Hematopoietic multipotent progenitor cell (in vitro differentiated cells): ENCODE data around the gene TPBGL. TPM values are rescaled to one million over a fixed set of nuclear protein-coding genes. Genes with fewer than 3 reads are reported as not detected.

ENCODE experiments used
- DNase-seq, 3 donors: peaks; one replicate each; pipeline ENCODE4 v3.0.0-alpha.2; 2011 to 2015; ENCODE audit warnings: low read depth in 2 of 3, low spot score in 2 of 3
- total RNA-seq: library from RNA; depleted of rRNA; stranded (reverse); fragments of >200 nt; gene quantifications from one replicate; pipeline ENCODE4 v1.2.3, GENCODE V29; 2012

Gene TPBGL, protein sequence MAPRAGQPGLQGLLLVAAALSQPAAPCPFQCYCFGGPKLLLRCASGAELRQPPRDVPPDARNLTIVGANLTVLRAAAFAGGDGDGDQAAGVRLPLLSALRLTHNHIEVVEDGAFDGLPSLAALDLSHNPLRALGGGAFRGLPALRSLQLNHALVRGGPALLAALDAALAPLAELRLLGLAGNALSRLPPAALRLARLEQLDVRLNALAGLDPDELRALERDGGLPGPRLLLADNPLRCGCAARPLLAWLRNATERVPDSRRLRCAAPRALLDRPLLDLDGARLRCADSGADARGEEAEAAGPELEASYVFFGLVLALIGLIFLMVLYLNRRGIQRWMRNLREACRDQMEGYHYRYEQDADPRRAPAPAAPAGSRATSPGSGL
- under 0.01 TPM for total RNA-seq

DNA sequence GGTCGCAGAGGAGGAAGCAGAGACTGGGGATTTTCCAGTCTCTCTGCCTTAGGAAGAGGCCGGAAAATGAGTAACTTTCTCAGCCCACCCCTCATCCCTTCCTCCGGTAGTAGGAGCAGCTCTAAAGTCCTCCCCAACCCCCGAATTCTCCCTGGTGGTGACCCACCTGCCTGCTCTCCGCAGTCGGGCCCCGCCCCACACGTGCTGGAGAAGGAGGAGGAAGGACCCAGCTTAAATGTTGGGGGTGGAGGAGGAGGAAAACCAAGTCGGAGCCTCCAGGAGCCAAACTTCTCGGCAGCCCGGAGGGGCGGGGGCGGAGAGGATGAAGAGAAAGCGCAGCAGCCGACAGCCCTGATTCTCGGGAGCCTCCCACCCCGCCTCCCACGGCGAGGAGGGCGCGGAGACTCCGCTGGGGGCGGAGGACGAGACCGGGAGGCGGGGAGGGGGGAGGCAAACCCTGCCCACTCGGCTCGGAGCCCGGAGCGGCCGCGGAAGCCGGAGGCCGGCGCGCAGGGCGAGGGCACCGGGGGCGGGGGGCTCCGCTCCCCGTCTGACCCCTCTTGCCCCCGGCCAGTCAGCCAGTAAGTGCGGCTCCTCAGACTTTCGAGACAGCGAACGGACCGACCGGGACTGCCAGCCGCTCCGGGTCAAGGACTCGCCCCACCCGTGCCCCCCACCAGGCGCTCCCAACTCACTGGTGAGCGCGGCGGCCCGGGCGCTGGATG, at the start of gene TPBGL:
Gene TPBGL (plus strand): TSS at position 464 of the 725 bp plus-strand sequence. CDS start 276 bp downstream, outside the sequence.
- DNase-seq, result no peak

DNA sequence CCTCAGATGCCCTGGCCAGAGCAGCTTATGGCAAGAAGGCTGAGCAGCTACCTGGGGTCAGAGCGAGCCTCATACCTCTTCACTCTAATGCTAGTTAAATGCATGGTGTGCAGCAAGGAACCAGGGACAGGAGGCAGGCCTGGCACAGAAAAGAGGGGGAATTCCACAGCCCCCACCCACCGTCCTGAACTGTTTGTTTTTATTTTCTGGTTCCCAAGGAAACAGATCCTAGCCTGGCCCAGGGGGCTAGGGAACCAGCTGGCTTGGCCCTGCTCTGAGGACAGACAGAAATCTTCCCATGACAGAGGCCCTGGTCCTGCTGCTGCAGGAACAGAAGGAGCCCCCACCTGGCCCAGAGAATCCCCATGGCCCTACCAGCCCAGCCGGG, 49.2 kb upstream of the TPBGL start:
- no peak for DNase-seq

DNA sequence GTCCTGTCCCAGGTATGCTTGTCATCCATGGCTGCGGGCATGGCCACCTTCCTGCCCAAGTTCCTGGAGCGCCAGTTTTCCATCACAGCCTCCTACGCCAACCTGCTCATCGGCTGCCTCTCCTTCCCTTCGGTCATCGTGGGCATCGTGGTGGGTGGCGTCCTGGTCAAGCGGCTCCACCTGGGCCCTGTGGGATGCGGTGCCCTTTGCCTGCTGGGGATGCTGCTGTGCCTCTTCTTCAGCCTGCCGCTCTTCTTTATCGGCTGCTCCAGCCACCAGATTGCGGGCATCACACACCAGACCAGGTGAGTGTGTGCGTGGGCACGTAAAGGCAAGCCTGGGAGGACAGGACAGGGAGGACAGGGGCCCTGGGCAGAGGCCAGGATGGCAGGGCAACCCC, 47.3 kb upstream of the TPBGL start:
- DNase-seq, result no peak

DNA sequence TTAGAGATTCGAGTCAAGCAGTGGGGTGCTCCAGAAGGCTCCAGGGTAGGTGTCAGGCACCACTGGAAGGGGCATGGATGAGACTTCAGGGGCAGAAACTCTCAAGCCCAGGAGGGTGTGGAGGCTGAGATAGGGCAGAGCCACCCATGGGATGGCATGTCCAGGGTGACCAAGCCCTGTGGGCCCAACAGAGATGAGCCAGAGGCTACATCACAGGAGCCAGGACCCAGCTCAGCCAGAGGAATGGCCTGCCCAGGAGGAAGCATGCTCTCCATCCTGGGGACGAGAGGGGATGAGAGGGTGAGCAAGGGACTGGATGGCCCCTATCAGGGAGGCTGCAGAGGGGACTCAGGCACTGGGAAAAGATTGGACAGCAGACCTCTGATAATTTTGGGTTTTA, 46.9 kb upstream of the TPBGL start:
- no peak for DNase-seq

DNA sequence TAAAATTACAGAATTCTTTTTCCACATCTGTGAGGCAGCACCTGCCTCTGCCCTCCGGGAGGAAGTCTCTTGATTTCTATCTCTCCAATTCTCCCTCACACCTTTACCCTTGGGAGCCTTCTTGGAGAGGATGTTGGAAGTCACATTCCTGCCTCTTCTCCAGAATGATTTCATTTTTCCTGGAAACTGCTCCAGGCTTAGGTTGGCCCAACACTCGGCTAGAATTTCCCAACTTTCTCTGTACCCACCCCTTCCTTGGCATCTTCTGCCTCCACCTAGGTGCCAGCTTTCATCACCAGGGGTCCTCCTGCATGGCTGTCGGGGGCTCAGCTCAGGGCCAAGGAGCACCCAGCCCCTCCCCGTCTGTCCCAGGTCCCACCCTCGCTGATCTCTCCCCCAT, 46.4 kb upstream of the TPBGL start:
- no peak for DNase-seq

DNA sequence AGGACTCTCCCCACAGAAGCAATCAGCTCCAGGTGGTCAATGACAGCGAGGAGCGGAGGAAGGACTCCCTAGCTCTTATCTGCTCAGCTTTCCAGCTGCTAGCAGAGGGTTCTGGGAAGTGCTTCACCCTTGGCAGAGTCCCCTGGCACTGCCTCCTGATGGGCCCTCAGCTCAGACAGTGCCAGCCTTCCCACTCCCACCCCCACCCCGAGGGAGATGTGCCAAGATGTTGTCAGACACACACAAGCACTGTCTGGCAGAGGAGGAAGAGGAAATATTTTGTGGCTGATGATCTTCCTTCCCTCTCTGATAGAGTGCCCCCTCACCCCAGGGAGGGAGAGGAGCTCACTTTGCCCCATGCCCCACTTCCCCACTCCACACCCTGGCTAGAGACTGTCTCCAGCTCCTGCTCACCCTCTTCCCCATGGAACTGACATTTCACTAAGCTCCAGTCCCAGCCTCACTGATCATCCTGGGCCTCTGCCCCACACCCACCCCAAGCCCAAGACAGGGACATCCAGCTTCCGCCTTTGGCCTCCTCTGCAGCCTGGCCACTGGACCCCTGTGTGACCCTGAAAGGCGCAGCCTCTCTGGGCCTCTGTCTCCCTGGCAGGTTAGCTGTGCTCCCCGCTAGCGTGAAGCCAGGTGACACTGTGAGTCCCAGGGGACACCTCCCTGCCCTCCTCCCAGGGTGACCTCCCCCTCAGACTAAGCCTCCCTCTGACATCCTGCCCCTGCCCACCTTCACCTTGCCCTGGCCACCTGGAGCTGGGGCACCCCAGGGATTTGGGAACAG, 45.2 kb upstream of the TPBGL start:
- no peak for DNase-seq

DNA sequence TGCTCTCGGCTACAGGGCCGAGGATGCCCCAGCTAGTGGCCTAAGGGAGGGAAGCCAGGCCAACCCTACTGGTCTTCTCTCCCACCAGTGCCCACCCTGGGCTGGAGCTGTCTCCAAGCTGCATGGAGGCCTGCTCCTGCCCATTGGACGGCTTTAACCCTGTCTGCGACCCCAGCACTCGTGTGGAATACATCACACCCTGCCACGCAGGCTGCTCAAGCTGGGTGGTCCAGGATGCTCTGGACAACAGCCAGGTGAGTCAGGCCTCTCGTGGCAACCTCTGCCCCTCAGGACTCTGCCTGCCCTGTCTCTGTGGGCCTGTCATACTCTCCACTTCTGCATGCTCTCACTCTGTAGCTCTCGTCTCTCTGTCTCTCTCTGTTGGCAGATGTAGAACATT, 44.1 kb upstream of the TPBGL start:
- no peak for DNase-seq

DNA sequence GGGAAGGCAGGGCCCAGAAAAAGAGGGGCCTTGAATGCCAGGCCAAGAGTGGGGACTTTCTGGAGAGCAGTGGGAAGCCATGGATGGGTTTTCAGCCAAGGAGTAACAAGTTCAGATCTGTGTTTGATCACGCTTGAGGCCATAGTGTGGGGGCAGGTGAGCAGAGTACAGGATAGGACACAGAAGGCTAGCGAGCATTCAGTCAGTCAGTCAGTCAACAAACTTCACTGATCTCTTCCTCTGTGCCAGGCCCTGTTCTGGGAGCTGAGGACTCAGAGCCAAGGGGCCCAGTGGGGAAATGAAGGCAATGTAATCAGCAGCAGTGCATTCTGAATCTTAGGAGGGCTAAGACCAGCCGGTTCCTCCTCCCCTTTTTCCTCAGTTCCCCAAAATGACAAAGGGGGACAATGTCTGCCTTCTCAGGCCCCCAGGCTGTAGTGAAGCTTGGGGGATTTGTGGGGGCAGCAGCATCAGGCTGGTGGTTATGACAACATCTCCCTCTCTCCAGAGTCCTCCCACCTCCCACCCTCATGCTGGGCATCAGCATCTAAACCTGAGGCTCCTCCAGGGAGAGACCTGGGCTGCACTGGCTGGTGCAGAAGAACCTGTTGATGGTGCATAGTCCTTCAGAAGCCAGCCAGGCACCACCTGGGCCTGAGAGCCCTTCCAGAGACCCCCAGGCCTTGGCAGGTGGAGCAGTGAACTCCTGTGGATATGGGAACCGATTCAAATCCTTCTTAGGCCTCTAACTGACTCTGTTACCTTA, 42.9 kb upstream of the TPBGL start:
- DNase-seq, result no peak

DNA sequence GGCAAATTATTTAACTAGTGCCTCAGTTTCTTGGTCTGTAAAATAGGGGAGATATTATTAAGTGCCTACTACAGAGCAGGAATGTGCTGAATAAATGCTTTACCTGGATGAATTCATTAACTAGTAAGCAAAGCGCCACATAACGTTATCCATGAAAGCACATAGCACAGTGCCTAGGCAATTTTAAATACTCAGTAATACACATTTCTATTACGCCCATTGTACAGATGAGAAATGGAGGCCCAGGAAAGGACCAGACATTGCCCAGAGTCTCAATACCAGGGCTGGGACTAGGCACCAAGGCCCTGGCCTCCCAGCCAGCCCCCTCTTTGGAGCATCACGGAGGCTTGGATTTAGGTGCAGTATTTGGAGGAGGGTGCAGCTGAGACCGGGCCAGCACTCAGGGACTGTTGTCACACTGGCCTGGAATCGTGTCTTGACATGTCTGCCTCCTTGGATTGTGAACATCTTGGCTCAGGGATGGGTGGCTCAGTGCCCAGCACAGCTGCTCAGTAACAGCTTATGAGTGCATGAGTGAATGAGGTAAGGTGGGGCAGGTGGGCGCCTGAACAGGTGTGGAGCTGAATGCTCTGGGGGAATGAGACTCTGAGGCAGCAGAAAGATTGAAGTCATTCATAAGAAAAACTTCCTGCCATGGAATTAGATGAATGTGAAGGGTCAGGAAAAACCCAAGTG, 42.1 kb upstream of the TPBGL start:
- DNase-seq, result no peak

DNA sequence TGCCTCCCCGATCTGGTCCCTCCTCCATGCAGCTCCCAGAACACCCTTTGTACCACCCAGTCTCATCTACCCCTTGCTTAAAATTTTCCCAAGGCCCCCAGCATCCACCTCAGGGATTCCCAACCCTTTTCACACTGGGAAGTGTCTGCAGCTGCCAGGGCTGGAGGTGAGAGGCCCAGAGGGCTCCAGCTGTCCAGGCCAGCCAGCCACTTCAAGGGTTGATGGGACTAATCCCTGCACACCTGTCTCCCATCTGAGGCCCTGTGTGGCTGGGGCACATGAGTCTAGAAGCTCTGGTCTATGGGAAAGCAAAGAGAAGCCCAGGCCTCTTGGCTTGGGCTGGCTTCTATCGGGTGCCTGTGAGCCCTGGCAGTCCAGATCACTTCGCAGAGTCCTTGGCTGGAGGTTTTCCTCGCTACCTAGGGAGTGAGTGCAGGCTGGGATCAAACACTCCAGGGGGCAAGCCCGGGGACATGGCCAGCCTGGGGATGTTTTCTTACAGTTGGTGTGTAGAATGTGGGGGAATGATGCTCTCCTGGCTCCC, 41.1 kb upstream of the TPBGL start:
- DNase-seq, result no peak

DNA sequence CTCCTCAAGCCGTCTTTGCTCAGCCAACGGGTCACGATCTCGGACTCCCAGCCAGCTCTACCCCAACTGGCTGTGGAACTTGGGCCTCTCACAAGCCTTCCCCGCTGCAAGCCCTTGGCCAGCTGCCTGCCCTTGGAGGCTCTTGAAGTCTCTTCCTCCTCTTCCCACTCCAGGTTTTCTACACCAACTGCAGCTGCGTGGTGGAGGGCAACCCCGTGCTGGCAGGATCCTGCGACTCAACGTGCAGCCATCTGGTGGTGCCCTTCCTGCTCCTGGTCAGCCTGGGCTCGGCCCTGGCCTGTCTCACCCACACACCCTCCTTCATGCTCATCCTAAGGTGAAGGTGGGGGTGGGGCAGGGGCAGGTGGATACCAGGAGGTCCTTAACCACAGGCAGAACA, 40.5 kb upstream of the TPBGL start:
- DNase-seq, result no peak

DNA sequence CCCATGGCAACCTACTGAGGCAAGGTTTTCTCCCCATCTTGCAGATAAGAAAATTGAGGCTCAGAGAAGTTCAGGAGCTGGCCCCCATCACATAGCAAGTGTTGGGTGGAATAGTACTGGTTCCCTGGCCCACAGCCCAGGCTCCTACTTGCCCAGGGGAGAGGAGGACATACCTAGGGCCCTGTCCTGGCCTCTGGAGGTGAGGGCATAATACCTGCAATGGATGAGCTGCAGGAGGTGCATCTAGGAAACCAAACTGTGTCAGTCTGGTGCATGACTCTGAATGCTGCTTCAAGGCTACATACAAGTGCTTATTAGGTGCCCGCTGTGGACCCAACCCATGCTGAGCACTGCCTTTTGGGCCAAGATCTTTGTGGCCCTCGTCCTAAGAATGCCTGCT, 40.0 kb upstream of the TPBGL start:
- no peak for DNase-seq

DNA sequence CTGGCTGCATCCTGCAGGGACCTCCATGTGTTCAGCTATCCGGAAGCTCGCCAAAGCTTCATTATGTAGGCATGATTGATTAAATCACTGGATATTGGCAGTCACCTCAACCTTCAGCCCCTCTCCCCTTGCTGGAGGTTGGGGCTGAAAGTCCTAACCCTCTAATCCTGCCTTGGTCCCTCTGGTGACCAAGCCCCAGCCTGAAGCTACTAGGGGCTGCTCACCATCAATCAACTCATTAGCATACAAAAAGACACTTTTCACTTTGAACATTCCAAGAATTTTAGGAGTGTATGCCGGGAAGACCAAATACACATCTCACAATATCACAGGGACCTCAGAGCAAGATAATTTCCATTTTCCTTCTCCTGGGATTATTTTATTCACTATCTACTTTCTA, 38.8 kb upstream of the TPBGL start:
- DNase-seq, result no peak

DNA sequence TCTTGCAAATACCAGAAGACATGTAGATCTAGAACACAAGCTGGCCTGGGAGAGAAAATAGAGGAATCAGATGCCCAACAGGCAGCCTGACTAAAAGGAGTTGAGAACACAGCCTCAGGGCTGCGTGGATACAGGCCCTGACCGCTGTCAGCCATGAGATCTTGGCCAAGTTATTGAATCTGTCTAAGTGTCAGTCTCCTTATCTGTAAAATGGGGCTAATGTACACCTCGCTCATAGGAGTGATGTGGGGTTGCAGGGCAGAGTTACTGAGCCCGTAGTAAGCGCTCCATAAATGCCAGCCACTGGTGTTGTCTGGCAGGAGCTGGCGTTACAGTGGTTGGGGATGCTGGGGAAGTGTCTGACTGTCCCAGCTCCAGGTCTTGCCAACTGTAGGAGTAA, 38.4 kb upstream of the TPBGL start:
- no peak for DNase-seq

DNA sequence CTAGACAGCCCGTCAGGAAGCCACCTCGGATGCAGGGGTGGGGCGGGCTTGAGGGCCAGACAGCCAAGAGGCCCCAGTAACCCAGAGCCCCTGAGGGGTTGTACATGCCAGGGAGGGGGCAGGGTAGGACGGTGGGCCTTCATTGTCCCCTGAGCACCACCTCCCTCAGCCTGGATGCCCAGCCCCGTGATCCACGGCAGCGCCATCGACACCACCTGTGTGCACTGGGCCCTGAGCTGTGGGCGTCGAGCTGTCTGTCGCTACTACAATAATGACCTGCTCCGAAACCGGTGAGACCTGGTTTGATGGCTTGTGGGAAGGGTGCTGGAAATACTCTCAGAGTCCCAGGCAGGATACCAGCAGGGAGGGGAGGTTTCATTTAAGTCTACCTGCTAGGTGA, 37.4 kb upstream of the TPBGL start:
- DNase-seq, result no peak

DNA sequence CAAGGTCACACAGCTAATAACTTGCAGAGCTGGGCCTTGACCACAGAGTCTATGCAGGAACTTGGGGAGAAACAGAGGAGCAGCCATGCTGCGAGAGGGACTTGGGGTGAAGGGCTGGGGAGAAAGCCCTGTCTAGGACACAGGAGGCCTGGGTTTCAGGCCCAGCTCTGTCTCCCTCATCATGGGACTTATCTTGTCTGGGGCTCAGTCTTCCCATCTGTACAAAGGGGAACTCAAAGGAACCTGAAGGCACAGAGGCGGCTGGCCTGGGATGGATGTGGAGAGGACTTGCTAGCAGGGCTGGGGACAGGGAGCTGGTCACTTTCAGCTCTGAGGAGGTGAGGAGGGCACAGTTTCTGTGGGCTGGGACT, 36.9 kb upstream of the TPBGL start:
- DNase-seq, result no peak

DNA sequence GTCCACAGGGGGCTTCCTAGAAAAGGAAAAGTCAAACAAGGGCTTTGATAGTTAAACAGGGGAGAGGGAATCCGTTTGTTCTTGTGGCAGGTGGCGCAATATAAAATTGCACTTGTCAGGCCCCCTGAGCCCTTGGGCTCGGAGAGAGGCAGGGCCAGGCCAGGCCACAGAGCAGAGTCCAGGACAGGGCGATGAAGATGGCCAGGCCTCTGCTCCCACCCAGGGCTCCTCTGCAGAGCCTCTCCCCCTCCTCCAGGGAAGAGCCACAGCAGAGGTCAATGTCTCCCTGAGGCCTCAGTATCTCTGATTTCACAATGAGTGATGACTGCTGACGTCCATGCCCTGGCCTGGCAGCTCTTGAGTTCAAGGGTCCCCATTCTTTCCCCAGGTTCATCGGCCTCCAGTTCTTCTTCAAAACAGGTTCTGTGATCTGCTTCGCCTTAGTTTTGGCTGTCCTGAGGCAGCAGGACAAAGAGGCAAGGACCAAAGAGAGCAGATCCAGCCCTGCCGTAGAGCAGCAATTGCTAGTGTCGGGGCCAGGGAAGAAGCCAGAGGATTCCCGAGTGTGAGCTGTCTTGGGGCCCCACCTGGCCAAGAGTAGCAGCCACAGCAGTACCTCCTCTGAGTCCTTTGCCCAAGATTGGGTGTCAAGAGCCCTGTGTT, 36.4 kb upstream of the TPBGL start:
- no peak for DNase-seq

DNA sequence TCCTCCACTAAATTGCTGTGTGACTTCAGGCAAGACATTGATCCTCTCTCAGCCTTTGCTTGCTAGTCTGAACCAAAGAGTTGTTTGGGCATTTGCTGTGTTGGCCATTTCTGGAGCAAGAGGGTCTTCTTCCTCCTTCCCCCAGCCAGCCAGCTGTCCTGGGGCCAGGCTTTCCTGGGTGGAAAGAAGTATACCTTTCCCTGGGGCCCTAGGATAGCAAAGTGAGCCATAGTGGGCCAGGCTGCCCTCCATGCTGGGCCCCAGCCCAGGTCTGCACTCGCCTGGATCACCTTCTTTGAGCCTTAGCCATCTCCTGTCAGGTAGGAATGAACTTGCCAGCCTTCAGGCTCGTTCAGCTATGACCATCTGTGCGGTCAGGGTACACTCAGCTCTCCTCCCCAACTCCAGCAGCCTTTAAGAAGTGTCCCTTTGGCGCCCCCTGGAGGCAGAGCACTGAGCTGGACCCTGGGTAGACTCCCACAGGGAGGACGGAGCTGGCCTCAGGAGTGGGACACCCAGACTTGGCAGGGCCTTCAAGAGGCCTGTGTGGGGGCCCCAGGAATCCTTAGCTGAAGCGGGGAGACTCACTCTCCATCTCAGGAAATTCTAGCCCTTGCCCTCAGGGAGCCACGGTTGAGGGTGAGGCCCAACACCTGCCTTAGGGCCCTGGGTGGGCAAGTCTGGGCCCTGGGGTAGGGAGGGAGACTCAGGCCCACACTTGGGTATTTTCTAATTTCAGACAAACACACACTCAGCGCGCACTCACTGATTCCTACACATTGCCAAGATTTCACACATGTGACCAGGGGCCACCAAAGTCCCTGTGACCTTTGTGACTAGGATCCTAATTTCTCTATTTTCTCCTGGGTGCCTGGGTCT, 35.6 kb upstream of the TPBGL start:
- peak; percentile 55 to 88 (median 74) for DNase-seq
